Erythroblast (primary cell): Measurements from ENCODE around the gene STT3B.
"Not testable (repeated sequence)": the region's sequence is repeated elsewhere in the genome, so short reads cannot be mapped to it uniquely, and the experiment has no call there.

ENCODE experiments used
- GATA1 ChIP-seq: IDR thresholded peaks from 2 replicates; pipeline ENCODE4 v1.6.1; 2011; ENCODE audit warnings: low read depth, mild to moderate bottlenecking, control low read depth, low read length, moderate library complexity
- POLR2A ChIP-seq: IDR thresholded peaks from 2 replicates; pipeline ENCODE4 v1.6.1; 2011; ENCODE audit warnings: mild to moderate bottlenecking, low read length

DNA sequence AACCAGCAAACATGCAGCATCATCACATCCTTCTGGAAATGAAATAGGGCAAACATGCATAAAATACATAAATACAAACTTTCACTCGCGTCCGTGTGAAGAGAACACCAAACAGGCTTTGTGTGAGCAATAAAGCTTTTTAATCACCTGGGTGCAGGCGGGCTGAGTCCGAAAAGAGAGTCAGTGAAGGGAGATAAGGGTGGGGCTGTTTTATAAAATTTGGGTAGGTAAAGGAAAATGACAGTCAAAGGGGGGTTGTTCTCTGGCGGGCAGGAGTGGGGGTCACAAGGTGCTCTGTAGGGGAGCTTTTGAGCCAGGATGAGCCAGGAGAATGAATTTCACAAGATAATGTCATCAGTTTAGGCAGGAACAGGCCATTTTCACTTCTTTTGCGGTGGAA, 26.2 kb upstream of the STT3B start:
- TF ChIP-seq POLR2A, GATA1: not testable (repeated sequence)
